Transverse colon (tissue), 4 donors: ENCODE results near the gene BAZ1B. TPM values are rescaled to one million over a fixed set of nuclear protein-coding genes. Genes with fewer than 3 reads are reported as not detected.

Experiments
- DNase-seq: peaks from one replicate; pipeline ENCODE4 v3.0.0-alpha.2; 2019
- H3K27ac ChIP-seq, 4 donors: fragments of 200-600 bp; sonication (generic); 2 replicates each; pipeline ENCODE4 v1.5.1; 2016 to 2018; ENCODE audit warnings: inconsistent platforms in 4 of 4
- H3K27me3 ChIP-seq: fragments of 200-600 bp; sonication (generic); 2 replicates; pipeline ENCODE4 v1.5.1; 2017; ENCODE audit warnings: inconsistent platforms
- H3K36me3 ChIP-seq, 4 donors: fragments of 200-600 bp; sonication (generic); 2 replicates each; pipeline ENCODE4 v1.5.1; 2017 to 2019; ENCODE audit warnings: inconsistent platforms in 4 of 4
- H3K4me1 ChIP-seq, 4 donors: fragments of 200-600 bp; sonication (generic); 2 replicates each; pipeline ENCODE4 v1.5.1; 2017 to 2020; ENCODE audit warnings: inconsistent platforms in 4 of 4
- H3K4me3 ChIP-seq, 4 donors: fragments of 200-600 bp; sonication (generic); 1 replicate in 1 of 4; 2 replicates in 3 of 4; pipeline versions ENCODE4 v1.5.1 to v1.6.1; 2017 to 2019; ENCODE audit warnings: inconsistent platforms in 4 of 4
- H3K9me3 ChIP-seq, 2 donors: fragments of 200-600 bp; sonication (generic); 2 replicates each; pipeline ENCODE4 v1.5.1; 2017 to 2019; ENCODE audit warnings: inconsistent platforms in 2 of 2
- EP300 ChIP-seq: sonication (generic); formaldehyde crosslinking; IDR thresholded peaks from one replicate; pipeline ENCODE4 v1.6.1; 2017; ENCODE audit warnings: antibody characterized with exemption, low read depth
- POLR2A ChIP-seq: fragments of 450-650 bp; IDR thresholded peaks from one replicate; pipeline ENCODE4 v1.6.1; 2016; ENCODE audit warnings: antibody characterized with exemption, mild to moderate bottlenecking, moderate library complexity
- POLR2AphosphoS5 ChIP-seq, 3 donors: sonication (generic); formaldehyde crosslinking; IDR thresholded peaks; one replicate each; pipeline ENCODE4 v1.6.1; 2016; ENCODE audit warnings: antibody characterized with exemption in 3 of 3
- WGBS, 2 donors: methylation state at CpG; one replicate each; pipeline ENCODE4 v1.1.5; 2018; ENCODE audit warnings: low coverage in 1 of 2; 5-methylcytosine and 5-hydroxymethylcytosine counted together
- in situ Hi-C, 4 donors: fragments of 200-750 bp; cut with MboI; loops; one replicate each; pipeline versions ENCODE4 v1.15.0 to v1.15.1; 2017; ENCODE audit warnings: low sequenced_read_pairs in 3 of 4, low pct_ligation_motif_present in 1 of 4, low pct_unique_long_range_greater_than_20kb in 1 of 4
- intact Hi-C: fragments of 100-400 bp; cut with DNase I; formaldehyde crosslinking; loops from one replicate; pipeline ENCODE4 v1.15.1; 2023; ENCODE audit warnings: low total_unique reads
- total RNA-seq, 4 donors: library from RNA; depleted of rRNA; stranded (reverse); fragments of >200 nt; gene quantifications; one replicate each; pipeline ENCODE4 v1.1.0, GENCODE V29; 2016
- TF ChIP-seq, protein P1 (sequence below), 5 experiments: fragments of 200-600 bp in 3 of 5; fragments of 450-650 bp in 2 of 5; sonication (generic) in 3 of 5; IDR thresholded peaks; 1 replicate in 2 of 5; 2 replicates in 3 of 5; pipeline ENCODE4 v1.5.1; 2016 to 2017; ENCODE audit warnings: antibody characterized with exemption in 5 of 5, inconsistent platforms in 3 of 5, mild to moderate bottlenecking in 2 of 5, moderate library complexity in 1 of 5

The BAZ1B gene
- total RNA-seq, 4 donors from 2014 or later, result 28.7 to 48.0 (median 33.7) TPM

DNA sequence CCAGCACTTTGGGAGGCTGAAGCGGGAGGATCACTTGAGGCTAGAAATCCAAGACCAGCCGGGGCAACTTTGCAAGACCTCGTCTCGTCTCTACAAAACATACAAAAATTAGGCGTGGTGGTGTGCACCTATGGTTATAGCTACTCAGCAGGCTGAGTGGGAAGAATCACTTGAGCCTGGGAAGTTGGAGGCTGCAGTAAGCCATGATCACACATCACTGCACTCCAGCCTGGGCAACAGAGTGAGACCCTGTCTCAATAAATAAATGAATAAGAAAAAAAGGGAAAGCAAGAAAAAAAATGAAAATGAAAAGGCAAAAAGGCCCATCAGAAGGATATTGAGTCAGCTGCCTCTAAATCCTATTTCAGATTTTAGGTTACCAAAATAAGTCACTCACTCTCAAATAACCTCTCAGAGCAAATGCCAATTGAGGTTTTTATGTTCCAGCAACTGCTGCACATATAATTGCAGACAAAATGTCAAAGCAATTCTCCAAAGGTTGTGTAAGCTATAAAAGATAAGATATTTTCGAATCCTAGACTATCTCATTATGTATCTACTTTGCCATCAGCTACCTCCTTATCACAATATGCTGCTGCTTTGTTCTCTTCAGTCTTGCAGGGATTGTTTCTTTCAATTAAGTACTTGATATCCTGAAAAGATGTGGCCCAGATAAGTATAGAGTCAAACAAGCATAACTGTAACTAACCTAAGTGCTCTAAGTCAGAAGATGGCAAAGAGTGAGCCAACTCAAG, 4.7 kb downstream of the BAZ1B start:
- H3K36me3 ChIP-seq, result peaks cover 0 to 27% (median 7%) of the 10 kb centered on the region in 4 donors
- peaks cover 10 to 33% (median 23%) of the 10 kb centered on the region in 4 donors for H3K4me1 ChIP-seq
- whole genome bisulfite sequencing, 2 donors, result 81 to 91% methylated on average over 3 to 6 of the region's 6 CpGs

GRCh38 chr7:73515178-73515577, 6.9 kb downstream of the BAZ1B start:
- Histone ChIP-seq H3K27me3 (no peaks in the 10 kb centered on the region), H3K27ac (no peak overlapping the region), H3K4me3 (no peak overlapping the region), H3K4me1 (peaks cover 10 to 23% (median 15%) of the 10 kb centered on the region in 4 donors), H3K36me3 (peaks cover 0 to 28% (median 9%) of the 10 kb centered on the region in 4 donors), H3K9me3 (no peaks in the 10 kb centered on the region)
- TF ChIP-seq EP300, result no peak
- no peak for TF ChIP-seq POLR2AphosphoS5 (IDR thresholded peaks at IDR 0.05)
- no peak for TF ChIP-seq POLR2A
- TF ChIP-seq, protein P1, sequence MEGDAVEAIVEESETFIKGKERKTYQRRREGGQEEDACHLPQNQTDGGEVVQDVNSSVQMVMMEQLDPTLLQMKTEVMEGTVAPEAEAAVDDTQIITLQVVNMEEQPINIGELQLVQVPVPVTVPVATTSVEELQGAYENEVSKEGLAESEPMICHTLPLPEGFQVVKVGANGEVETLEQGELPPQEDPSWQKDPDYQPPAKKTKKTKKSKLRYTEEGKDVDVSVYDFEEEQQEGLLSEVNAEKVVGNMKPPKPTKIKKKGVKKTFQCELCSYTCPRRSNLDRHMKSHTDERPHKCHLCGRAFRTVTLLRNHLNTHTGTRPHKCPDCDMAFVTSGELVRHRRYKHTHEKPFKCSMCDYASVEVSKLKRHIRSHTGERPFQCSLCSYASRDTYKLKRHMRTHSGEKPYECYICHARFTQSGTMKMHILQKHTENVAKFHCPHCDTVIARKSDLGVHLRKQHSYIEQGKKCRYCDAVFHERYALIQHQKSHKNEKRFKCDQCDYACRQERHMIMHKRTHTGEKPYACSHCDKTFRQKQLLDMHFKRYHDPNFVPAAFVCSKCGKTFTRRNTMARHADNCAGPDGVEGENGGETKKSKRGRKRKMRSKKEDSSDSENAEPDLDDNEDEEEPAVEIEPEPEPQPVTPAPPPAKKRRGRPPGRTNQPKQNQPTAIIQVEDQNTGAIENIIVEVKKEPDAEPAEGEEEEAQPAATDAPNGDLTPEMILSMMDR (IDR thresholded peaks at IDR 0.05), result no peak
- 90% methylated on average over 3 of the region's 3 CpGs; no CpG with 5 or more reads in 1 of the 2 donors for WGBS, 2 donors
- DNase-seq, result no peak
- in situ Hi-C loops (no loop called here), intact Hi-C loops (no loop called here)

More for the DNA sequence above, 4.7 kb downstream of the BAZ1B start:
- in situ Hi-C loops (no loop called here), intact Hi-C loops (no loop called here)
- Histone ChIP-seq H3K27me3 (no peaks in the 10 kb centered on the region), H3K4me3 (no peak overlapping the region), H3K9me3 (no peaks in the 10 kb centered on the region), H3K27ac (no peak overlapping the region)
- peak; percentile 1 for DNase-seq
- TF ChIP-seq POLR2AphosphoS5 (IDR thresholded peaks at IDR 0.05) (no peak), POLR2A (no peak), EP300 (no peak)
- TF ChIP-seq, protein P1 (IDR thresholded peaks at IDR 0.05), result no peak

GRCh38 chr7:73512018-73512780, 9.9 kb downstream of the BAZ1B start:
- H3K36me3 ChIP-seq, result peaks cover 0 to 56% (median 23%) of the 10 kb centered on the region in 4 donors
- in situ Hi-C loops, result no loop called here
- TF ChIP-seq, protein P1 (IDR thresholded peaks at IDR 0.05), result no peak
- TF ChIP-seq EP300 (no peak), POLR2AphosphoS5 (IDR thresholded peaks at IDR 0.05) (no peak)
- peaks cover 0 to 4% (median 0%) of the 10 kb centered on the region in 4 donors for H3K4me1 ChIP-seq
- no peaks in the 10 kb centered on the region for H3K9me3 ChIP-seq
- DNase-seq, result no peak
- H3K4me3 ChIP-seq, result no peak overlapping the region
- intact Hi-C loops, result no loop called here
- no peak overlapping the region for H3K27ac ChIP-seq
- WGBS, 2 donors, result 52 to 69% methylated on average over 6 to 8 of the region's 8 CpGs
- no peaks in the 10 kb centered on the region for H3K27me3 ChIP-seq

GRCh38 chr7:73509463-73509862, 12.6 kb downstream of the BAZ1B start:
- no peak for DNase-seq
- H3K27ac ChIP-seq, result no peak overlapping the region
- H3K27me3 ChIP-seq, result no peaks in the 10 kb centered on the region
- TF ChIP-seq, protein P1 (IDR thresholded peaks at IDR 0.05), result no peak
- TF ChIP-seq POLR2A, result no peak
- no peak for TF ChIP-seq EP300
- TF ChIP-seq POLR2AphosphoS5 (IDR thresholded peaks at IDR 0.05), result no peak
- intact Hi-C loops, result no loop called here
- in situ Hi-C loops, result no loop called here
- H3K4me1 ChIP-seq, result peaks cover 0 to 4% (median 0%) of the 10 kb centered on the region in 4 donors
- WGBS, 2 donors, result 87 to 89% methylated on average over 5 of the region's 5 CpGs
- H3K4me3 ChIP-seq, result no peak overlapping the region
- peaks cover 0 to 66% (median 32%) of the 10 kb centered on the region in 4 donors for H3K36me3 ChIP-seq
- no peaks in the 10 kb centered on the region for H3K9me3 ChIP-seq
